Liver (tissue), 3 donors: ENCODE measurements around the gene YIPF3.

Source experiments
- EGR1 ChIP-seq, 2 donors: IDR thresholded peaks; 2 replicates each; pipeline ENCODE4 v1.6.1; 2016 to 2018; ENCODE audit warnings: antibody characterized with exemption in 2 of 2, low read depth in 2 of 2
- HNF4G ChIP-seq: IDR thresholded peaks from 2 replicates; pipeline ENCODE4 v1.6.1; 2016; ENCODE audit warnings: antibody characterized with exemption
- RAD21 ChIP-seq, 2 donors: IDR thresholded peaks; 2 replicates each; pipeline ENCODE4 v1.6.1; 2016; ENCODE audit warnings: antibody characterized with exemption in 2 of 2, mild to moderate bottlenecking in 2 of 2
- RXRA ChIP-seq, 2 donors: IDR thresholded peaks; 2 replicates each; pipeline ENCODE4 v1.6.1; 2017 to 2018; ENCODE audit warnings: antibody characterized with exemption in 2 of 2, mild to moderate bottlenecking in 1 of 2
- SP1 ChIP-seq: IDR thresholded peaks from 2 replicates; pipeline ENCODE4 v1.6.1; 2018; ENCODE audit warnings: antibody characterized with exemption, mild to moderate bottlenecking
- TAF1 ChIP-seq: conservative IDR thresholded peaks from 2 replicates; pipeline ENCODE4 v1.6.1; 2016; ENCODE audit warnings: antibody characterized with exemption, mild to moderate bottlenecking
- YY1 ChIP-seq: IDR thresholded peaks from 2 replicates; pipeline ENCODE4 v1.6.1; 2016; ENCODE audit warnings: antibody characterized with exemption, mild to moderate bottlenecking
- TF ChIP-seq, protein P1 (sequence below): fragments of 150-350 bp; IDR thresholded peaks from 2 replicates; pipeline ENCODE4 v1.5.1; 2017; ENCODE audit warnings: improper control_type of control experiment, low read depth, low read length; ENCODE audit not compliant: missing input control
- TF ChIP-seq, protein P2 (sequence below): IDR thresholded peaks from 2 replicates; pipeline ENCODE4 v1.6.1; 2016; ENCODE audit warnings: antibody characterized with exemption
- TF ChIP-seq, protein P3 (sequence below): IDR thresholded peaks from 2 replicates; pipeline ENCODE4 v1.6.1; 2016; ENCODE audit warnings: antibody characterized with exemption, mild to moderate bottlenecking
- TF ChIP-seq, protein P4 (sequence below): IDR thresholded peaks from 2 replicates; pipeline ENCODE4 v1.6.1; 2016; ENCODE audit warnings: antibody characterized with exemption
- TF ChIP-seq, protein P5 (sequence below): IDR thresholded peaks from 2 replicates; pipeline ENCODE4 v1.6.1; 2016; ENCODE audit warnings: antibody characterized with exemption
- donor health status: healthy.
- donor health status: healthy.

DNA sequence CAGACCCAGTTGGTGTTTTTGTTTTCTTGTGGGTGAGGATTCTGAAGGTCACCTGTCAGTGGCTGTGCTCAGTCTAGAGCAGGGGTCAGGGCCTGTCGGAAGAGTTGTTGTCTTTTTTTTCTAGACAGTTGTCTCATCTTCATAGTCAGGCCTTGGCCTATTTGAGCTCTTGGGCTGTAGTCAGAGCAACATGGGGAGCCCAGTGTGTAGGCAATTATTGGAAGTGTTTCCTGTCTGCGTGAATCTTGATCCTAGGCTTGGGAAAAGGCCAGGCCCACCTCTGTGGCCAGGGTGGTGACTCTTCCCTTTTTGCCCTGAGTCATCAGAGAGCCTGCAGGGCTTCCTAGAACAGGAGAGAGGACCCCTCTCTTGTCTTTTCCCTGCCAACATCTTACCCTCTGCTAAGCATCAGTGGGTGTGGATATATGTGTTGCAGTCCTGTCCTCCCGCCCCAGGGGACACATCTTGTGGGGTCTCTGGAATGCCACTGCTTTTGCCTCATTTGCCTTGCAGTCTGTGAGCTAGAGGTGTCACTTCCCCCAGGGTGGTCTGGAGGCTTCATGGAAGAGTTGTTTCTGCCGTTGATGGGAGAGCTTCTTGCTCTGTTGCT lies 28.0 kb downstream of the YIPF3 start:
- TF ChIP-seq, protein P1, sequence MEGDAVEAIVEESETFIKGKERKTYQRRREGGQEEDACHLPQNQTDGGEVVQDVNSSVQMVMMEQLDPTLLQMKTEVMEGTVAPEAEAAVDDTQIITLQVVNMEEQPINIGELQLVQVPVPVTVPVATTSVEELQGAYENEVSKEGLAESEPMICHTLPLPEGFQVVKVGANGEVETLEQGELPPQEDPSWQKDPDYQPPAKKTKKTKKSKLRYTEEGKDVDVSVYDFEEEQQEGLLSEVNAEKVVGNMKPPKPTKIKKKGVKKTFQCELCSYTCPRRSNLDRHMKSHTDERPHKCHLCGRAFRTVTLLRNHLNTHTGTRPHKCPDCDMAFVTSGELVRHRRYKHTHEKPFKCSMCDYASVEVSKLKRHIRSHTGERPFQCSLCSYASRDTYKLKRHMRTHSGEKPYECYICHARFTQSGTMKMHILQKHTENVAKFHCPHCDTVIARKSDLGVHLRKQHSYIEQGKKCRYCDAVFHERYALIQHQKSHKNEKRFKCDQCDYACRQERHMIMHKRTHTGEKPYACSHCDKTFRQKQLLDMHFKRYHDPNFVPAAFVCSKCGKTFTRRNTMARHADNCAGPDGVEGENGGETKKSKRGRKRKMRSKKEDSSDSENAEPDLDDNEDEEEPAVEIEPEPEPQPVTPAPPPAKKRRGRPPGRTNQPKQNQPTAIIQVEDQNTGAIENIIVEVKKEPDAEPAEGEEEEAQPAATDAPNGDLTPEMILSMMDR = no peak
- TF ChIP-seq EGR1 (IDR thresholded peaks at IDR 0.05; ENCODE audit: low read depth in 2 of 2) (no peak), RAD21 (IDR thresholded peaks at IDR 0.05) (no peak), SP1 (no peak), HNF4G (no peak), TAF1 (no peak), YY1 (no peak), RXRA (IDR thresholded peaks at IDR 0.05) (no peak)
- TF ChIP-seq, protein P2, sequence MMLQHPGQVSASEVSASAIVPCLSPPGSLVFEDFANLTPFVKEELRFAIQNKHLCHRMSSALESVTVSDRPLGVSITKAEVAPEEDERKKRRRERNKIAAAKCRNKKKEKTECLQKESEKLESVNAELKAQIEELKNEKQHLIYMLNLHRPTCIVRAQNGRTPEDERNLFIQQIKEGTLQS = no peak
- TF ChIP-seq, protein P3, sequence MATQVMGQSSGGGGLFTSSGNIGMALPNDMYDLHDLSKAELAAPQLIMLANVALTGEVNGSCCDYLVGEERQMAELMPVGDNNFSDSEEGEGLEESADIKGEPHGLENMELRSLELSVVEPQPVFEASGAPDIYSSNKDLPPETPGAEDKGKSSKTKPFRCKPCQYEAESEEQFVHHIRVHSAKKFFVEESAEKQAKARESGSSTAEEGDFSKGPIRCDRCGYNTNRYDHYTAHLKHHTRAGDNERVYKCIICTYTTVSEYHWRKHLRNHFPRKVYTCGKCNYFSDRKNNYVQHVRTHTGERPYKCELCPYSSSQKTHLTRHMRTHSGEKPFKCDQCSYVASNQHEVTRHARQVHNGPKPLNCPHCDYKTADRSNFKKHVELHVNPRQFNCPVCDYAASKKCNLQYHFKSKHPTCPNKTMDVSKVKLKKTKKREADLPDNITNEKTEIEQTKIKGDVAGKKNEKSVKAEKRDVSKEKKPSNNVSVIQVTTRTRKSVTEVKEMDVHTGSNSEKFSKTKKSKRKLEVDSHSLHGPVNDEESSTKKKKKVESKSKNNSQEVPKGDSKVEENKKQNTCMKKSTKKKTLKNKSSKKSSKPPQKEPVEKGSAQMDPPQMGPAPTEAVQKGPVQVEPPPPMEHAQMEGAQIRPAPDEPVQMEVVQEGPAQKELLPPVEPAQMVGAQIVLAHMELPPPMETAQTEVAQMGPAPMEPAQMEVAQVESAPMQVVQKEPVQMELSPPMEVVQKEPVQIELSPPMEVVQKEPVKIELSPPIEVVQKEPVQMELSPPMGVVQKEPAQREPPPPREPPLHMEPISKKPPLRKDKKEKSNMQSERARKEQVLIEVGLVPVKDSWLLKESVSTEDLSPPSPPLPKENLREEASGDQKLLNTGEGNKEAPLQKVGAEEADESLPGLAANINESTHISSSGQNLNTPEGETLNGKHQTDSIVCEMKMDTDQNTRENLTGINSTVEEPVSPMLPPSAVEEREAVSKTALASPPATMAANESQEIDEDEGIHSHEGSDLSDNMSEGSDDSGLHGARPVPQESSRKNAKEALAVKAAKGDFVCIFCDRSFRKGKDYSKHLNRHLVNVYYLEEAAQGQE = no peak
- TF ChIP-seq, protein P4, sequence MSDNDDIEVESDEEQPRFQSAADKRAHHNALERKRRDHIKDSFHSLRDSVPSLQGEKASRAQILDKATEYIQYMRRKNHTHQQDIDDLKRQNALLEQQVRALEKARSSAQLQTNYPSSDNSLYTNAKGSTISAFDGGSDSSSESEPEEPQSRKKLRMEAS = no peak
- TF ChIP-seq, protein P5, sequence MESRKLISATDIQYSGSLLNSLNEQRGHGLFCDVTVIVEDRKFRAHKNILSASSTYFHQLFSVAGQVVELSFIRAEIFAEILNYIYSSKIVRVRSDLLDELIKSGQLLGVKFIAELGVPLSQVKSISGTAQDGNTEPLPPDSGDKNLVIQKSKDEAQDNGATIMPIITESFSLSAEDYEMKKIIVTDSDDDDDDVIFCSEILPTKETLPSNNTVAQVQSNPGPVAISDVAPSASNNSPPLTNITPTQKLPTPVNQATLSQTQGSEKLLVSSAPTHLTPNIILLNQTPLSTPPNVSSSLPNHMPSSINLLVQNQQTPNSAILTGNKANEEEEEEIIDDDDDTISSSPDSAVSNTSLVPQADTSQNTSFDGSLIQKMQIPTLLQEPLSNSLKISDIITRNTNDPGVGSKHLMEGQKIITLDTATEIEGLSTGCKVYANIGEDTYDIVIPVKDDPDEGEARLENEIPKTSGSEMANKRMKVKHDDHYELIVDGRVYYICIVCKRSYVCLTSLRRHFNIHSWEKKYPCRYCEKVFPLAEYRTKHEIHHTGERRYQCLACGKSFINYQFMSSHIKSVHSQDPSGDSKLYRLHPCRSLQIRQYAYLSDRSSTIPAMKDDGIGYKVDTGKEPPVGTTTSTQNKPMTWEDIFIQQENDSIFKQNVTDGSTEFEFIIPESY = no peak
